NCI-H510A treated with DMSO at 0.1 percent for 48 hours (cell line): Measurements from ENCODE around the gene AKAP13.

ENCODE experiments used
- DNase-seq: peaks from one replicate; lab custom pipeline; 2025; lab: John Stamatoyannopoulos, UW

Gene AKAP13

DNA sequence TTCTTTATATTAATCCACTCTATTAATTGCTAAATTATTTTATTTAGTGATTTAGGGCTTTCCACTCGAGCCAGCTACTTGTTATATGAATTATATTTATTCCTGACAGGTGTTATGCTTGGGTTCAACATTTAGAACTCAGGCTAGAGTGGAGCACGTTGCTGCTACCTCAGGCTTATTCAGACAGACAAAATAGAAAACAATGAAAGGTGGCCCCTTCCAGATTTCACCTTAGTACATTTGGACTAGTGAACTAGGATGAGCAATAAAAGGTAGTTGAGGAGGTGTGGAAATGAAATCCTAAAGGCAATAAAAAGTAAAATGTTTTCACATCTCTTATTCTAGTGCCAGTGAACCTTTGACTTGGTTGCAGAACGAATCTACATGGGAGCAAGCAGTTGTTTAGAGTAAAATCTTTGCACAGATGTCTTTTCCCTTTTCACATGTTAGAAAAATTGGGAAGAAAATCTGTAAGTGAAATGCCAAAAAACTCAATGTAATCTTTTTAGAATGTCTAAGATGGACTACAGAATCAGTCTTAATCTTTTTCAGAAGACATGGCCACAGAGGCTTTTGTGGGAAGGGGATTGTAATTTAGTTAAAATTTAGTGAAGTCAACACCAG, 63.8 kb downstream of the AKAP13 start:
- no peak for DNase-seq

DNA sequence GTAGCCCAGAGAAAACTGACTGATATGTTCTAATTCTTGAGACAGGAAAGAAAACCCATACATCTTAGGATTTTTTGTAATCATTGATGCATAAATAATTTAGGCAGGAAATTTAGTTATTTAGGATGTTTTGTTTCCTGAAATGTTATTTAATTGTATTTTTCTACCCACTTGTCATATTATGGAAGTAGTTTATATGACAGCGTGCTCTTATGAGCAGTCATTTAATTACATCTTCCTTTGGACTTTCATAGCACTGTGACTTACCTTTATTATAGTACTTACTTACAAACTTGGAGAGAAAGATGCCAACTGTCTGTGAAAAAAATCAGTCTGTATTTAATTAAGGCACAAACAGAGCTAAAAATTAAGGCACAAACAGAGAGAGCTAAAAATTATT, 65.0 kb downstream of the AKAP13 start:
- no peak for DNase-seq

GRCh38 chr15:85451099-85451700, 70.8 kb downstream of the AKAP13 start:
- DNase-seq = no peak

DNA sequence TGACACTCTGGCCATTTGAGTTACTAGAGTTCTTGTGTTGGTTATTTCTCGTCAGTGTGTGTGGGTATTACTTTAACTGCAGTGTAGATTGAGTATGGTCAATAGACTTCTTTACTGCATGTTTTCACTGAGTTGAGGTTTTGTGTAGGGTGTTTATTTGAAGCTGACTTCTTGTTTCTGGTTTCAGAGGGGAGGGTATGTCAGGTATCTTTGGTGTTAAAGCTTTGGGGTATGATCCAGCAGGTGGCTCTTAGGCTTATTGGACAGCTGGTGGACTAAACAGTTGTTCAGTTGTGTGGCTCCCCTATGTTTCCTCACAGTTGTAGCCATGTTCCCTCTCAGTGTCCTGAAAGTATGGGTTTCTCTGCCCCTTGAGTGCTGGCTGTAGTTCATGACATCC, 72.0 kb downstream of the AKAP13 start:
- no peak for DNase-seq

- DNase-seq = no peak
Observed at GRCh38 chr15:85453144-85453872, 72.9 kb downstream of the AKAP13 start.

GRCh38 chr15:85454403-85454802, 74.0 kb downstream of the AKAP13 start:
- no peak for DNase-seq

DNA sequence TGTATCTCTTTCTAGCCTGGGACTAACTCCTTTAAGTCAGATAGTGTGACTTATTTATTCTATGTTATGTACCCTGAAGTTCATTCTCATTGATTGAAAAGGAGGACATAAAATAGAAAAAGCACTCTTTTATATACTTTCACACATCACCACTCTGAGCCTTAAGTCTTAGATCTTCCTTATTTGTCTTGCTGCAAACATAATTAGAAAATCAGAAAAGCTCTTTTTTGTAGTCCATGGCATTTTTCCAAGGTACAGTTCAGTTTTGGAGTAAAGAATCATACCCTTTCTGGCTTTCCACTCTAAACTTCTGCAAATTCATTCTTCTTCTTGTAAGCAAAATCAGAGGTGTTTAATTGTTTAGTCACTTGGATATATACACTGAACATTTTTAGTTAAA, 75.5 kb downstream of the AKAP13 start:
- no peak for DNase-seq

- no peak for DNase-seq
Observed at GRCh38 chr15:85456798-85457197, 76.4 kb downstream of the AKAP13 start.

DNA sequence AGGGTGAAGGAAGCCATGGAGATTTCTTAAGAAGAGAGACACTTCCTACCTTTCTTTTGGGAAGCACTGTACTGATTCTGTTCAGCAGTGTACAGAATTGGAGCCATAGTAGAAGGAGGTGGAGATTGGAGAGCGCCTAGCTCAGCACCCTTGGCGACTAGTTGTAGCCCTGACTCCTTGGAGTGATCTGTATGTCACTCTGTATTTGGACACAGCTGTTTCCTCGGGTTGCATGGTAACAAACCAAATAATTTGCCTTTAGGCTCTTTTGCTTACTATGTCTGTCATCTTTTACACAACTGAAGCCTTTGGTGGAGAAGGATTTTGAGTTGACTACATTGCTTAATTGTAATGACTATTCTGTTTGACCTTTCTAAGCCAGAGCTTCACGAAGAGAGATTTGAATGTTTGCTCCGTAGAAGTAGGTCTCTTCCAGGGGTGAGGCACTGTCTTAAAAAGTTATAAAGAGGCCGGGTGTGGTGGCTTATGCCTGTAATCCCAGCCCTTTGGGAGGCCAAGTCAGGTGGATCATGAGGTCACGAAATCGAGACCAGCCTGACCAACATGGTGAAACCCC, 77.1 kb downstream of the AKAP13 start:
- no peak for DNase-seq

GRCh38 chr15:85458764-85459163, 78.4 kb downstream of the AKAP13 start:
- no peak for DNase-seq

- DNase-seq = no peak
Observed at GRCh38 chr15:85462029-85462428, 81.6 kb downstream of the AKAP13 start.

- no peak for DNase-seq
Observed at GRCh38 chr15:85463276-85463892, 83.0 kb downstream of the AKAP13 start.

- DNase-seq = no peak
Observed at GRCh38 chr15:85463976-85464375, 83.6 kb downstream of the AKAP13 start.

GRCh38 chr15:85464471-85464870, 84.1 kb downstream of the AKAP13 start:
- DNase-seq = no peak

DNA sequence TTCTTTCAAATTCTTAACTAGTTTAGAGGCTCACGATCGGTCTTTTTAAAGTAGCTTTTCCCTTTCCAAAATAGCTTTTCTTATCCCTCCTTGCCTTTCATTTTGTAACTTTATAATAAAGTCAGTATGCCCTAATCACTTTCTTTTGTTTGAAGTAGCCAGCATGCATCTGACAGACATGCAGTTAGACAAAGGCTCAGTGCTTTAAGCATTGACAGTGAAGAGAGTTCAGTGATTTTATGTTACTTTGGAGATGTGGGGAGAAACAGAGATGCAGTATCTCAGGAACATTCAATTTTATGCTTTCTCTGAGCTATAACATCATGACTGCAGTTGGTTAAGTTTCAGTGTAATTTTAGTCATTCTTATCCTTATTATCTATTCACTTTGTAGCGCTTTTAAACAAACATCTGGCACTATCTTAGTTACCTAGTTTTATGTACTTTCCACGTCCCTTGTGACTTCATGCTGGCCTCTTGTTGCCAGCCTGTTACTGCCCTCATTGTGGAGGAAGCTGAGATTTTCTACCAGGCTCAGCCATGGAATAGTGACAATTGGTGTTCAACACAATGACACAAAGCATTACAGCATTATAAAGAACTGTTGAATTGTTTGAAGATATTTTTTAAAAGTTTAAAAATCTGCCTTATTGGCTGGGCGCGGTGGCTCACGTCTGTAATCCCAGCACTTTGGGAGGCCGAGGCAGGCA, 90.3 kb downstream of the AKAP13 start:
- DNase-seq = no peak

DNA sequence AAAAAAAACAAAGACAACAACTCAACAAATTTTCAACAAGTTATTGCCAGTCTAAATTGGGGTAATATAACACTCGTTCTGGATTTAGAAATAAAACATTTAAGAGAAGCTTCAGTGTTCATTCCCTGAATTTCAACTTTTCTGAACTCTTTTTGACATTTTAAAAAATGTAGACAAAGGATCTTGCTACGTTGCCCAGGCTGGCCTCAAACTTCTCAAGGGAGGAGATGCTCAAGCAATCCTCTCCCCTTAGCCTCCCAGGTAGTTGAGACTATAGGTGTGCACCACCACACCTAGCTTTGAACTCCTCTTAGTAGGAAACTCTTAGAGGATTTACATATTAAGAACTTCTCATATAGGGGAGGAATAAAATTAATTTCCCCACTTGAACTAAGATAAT, 91.9 kb downstream of the AKAP13 start:
- DNase-seq = no peak

GRCh38 chr15:85473455-85473854, 93.1 kb downstream of the AKAP13 start:
- no peak for DNase-seq

- no peak for DNase-seq
Observed at GRCh38 chr15:85474700-85475316, 94.4 kb downstream of the AKAP13 start.

GRCh38 chr15:85475317-85475701, 94.9 kb downstream of the AKAP13 start:
- no peak for DNase-seq

DNA sequence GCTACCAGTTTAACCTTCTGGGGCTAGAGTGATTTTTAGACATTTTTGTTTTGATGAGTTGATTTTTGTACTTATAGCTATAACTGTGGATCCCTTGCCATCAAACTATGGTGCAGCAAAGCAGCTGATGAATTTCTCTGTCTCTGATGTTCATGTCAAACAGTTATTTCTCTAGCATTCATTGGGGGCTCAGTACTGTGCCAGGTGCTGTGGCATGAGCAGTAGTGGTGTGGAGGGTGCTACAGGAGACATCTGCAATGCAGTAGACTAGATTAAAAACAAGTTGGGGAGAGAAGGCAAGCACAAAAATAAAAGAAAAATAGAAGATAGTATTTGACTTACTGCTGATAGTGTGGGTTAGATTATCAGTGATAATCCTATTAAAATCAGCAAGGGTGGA, 95.3 kb downstream of the AKAP13 start:
- DNase-seq = no peak

- no peak for DNase-seq
Observed at GRCh38 chr15:85477061-85477460, 96.7 kb downstream of the AKAP13 start.

DNA sequence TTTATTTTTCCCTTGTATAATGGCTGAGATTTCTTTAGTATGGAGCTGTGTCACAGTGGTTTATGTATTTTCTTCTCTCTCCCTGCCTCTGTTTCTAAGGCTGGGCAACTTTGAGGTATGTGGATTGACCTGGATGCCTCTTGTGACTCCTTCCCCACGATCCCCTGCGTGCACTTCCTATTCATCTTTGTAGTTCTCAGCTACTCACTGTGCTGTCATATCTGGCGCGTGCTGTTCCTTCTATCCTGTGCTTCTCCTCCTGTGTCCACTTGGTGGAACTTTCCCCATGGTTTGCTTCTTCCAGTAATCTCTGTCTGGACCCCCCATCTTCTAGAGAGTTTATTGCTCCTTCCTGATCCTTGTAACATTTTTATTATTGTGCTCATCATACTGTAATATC, 97.3 kb downstream of the AKAP13 start:
- no peak for DNase-seq
